KOPT-K1 (cell line): ENCODE data around the gene NAV3.

Experiments
- H3K27ac ChIP-seq: fragments of 200-600 bp; sonication (generic); 2 replicates; pipeline ENCODE4 v1.5.1; 2016; ENCODE audit warnings: antibody characterized with exemption, mild to moderate bottlenecking, low read depth, low read length; ENCODE audit not compliant: poor library complexity, severe bottlenecking
- H3K36me3 ChIP-seq: fragments of 200-600 bp; sonication (generic); 2 replicates; pipeline ENCODE4 v1.5.1; 2017; ENCODE audit warnings: antibody characterized with exemption, mild to moderate bottlenecking, low read length, moderate library complexity; ENCODE audit not compliant: insufficient read depth
- H3K9me3 ChIP-seq: fragments of 200-600 bp; sonication (generic); 2 replicates; pipeline ENCODE4 v1.5.1; 2017; ENCODE audit warnings: antibody characterized with exemption, low read length, mild to moderate bottlenecking; ENCODE audit not compliant: insufficient read depth, poor library complexity, severe bottlenecking

NAV3 gene

DNA sequence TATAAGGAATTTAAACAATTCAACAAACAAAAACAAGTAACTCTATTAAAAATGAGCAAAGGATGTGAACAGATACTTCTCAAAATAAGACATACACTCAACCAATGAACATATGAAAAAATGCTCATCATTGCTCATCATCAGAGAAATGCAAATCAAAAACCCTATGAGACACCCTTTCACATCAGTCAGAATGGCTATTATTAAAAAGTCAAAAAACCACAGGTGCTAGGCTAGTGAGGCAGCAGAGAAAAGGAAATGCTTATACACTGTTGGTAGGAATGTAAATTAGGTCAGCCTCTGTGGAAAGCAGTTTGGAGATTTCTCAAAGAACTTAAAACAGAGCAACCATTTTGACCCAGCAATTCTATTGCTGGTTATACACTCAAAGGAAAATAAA lies 52.0 kb downstream of the NAV3 start:
- Histone ChIP-seq H3K27ac (no peak overlapping the region), H3K9me3 (no peaks in the 10 kb centered on the region), H3K36me3 (no peaks in the 10 kb centered on the region)

DNA sequence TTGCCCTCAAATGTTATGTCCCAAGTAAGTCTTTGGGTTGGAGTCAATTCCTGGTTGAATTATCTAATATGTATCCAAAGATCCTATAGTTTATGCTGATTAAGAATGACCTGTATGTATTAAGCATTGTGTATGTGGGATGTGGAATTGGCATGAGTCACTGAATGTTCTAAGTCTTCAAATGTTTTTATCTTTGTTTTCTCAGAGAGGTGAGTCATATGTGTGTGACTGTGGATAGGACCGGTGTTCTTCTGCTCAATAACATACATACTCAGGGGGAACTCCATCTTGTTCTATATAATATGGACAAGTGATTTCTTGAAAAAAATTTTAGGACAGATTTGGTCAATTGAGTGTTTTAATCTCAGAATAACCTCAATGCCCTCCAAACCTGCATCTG lies 57.9 kb downstream of the NAV3 start:
- Histone ChIP-seq H3K9me3 (no peaks in the 10 kb centered on the region), H3K27ac (no peak overlapping the region), H3K36me3 (no peaks in the 10 kb centered on the region)

DNA sequence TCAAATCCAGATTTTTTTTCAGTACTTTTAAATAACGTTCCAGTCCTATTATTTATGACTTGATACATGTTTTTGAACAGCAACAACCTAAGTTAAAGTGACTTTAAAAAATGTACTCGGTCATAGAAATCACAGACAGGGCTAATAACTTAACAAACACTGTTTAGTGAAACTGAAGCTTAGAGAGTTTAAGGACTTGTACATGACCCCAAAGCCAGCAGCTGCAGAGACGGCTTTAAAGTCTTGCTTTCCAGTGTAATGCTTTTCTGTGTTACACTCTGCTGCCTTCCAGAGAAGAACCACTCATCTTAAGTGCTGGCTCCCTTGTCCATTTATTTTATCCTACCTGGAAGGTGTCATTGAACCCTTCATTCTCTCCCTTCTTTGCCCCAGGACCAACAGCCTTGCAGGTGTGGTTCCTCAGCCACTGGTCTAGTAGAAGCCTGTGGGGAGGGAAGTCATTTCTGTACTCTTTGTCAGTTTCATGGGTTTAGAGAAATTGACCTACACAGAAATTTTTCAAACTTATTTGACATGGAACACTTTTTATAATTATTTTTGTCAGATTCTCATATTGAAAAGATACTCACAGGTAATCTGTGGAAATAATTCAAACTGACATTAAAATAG lies 60.9 kb downstream of the NAV3 start:
- H3K36me3 ChIP-seq = no peaks in the 10 kb centered on the region
- no peak overlapping the region for H3K27ac ChIP-seq
- no peaks in the 10 kb centered on the region for H3K9me3 ChIP-seq

DNA sequence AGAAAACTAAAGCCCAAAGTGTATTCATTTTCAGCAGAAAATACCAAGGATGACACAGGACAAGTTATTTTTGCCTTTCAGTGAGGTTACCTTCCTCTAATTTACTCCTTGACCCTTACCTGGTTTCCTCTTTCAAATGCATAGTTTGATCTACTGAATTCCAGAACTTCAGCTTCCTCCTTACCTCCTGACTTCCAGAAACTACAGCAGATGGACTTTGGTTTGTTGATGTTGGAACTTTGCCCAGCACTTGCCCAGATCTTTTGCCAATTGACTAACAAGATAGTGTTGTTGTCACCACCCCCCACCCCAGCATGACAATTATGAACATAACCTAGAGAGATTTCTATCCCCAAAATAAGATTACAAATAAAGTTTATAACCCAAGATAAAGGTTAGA lies 63.2 kb downstream of the NAV3 start:
- Histone ChIP-seq H3K9me3 (no peaks in the 10 kb centered on the region), H3K27ac (no peak overlapping the region)

DNA sequence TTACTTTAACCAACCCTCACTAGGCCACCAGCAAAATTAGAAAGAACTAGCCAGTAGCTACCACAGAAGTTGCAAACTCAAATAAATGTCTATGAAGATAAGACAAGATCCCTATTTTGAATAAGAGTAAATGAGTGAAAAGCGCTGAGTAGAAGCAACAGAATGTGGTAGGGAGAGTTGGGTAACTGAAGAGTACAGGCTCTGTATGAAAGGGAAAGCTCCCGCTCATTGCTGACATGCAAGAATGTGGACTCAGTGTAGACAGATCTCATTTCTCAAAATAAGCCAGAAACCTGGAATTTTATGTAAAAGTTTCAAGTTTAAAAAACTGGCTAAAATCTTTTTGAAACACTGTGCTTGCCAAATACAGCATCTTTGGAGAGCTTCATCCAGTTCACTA lies 63.9 kb downstream of the NAV3 start:
- Histone ChIP-seq H3K27ac (no peak overlapping the region), H3K9me3 (no peaks in the 10 kb centered on the region)

More for the DNA sequence above, 63.2 kb downstream of the NAV3 start:
- H3K36me3 ChIP-seq = no peaks in the 10 kb centered on the region

DNA sequence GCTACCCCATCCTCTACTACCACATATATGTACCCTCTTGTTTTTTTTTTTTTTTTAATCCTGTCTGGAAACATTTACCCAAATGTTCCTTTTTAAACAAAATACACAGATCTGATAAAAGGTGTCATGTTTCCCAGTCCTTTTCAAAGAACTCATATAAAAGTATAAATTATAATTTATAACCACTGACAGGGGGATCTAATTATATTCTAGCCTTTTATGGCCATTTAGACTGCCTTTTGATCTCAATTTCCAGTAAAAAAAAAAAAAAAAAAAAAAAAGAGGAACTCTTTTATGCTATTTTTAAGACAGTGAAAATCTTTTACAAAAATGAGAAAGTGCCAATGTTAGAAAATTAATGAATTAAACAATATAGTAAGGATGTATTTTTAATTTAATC lies 65.0 kb downstream of the NAV3 start:
- no peaks in the 10 kb centered on the region for H3K36me3 ChIP-seq
- H3K9me3 ChIP-seq = no peaks in the 10 kb centered on the region
- no peak overlapping the region for H3K27ac ChIP-seq

More for the DNA sequence above, 63.9 kb downstream of the NAV3 start:
- no peaks in the 10 kb centered on the region for H3K36me3 ChIP-seq

DNA sequence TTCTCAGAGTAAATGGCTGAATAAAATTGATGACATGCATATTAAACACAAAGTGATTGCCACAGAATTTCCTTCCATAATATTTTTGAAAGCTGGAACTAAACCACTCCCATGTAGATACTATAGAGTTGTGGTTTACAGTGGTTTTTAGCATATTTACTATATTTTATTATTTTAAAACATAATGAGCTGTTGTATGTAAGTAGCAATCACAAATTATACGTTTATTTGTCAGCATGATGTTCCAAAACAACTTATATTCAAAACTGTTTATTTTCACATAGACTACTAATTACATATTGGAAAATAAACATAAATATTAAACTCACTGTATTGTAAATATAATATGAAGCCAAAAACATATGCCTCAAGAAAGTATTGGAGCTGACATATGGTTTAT lies 77.2 kb downstream of the NAV3 start:
- H3K9me3 ChIP-seq = no peaks in the 10 kb centered on the region
- H3K27ac ChIP-seq = no peak overlapping the region
- no peaks in the 10 kb centered on the region for H3K36me3 ChIP-seq

DNA sequence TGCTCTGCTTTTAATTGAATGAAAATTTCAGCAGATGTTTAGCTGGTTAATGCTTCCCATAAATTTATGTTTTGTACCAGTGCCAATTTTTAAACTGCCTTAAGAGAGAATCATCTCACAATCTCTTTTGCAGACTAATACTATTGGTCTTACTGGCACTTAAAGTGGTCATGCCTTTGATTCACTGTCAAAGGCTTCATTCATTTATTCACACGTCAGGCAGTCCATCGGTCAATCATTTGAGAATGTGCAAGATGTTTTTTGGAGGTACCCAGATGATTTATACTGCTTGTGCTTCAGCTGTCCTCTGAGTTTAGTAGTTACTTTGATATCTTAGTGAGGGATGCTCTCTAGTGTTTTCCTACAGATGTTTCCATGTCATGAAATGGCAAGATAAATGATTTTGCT lies 83.4 kb downstream of the NAV3 start:
- Histone ChIP-seq H3K9me3 (no peaks in the 10 kb centered on the region), H3K36me3 (no peaks in the 10 kb centered on the region), H3K27ac (no peak overlapping the region)

DNA sequence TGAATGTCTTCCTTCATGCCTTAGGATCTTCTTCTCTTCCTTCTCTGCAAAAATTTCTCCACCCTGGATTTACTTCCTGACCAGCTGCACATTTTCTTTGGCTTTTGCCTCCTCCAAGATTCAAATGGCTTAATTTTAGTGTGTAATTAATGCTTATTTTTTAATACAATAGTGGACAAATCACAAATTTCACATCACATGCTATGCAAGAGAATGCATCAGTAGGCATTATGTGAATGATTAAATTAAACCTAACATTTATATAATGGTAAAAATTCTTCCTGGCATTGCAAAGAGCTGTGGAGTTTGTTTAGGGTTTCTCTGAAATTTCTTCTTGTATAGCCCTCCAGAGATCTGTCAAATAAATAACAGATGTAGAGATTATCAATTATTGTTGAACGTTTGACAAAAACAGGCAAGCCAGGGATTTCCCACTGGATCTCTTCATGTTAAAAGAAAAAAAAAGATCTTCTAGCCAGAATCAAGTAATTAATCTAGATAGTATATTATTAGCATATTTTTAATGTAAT lies 84.4 kb downstream of the NAV3 start:
- Histone ChIP-seq H3K27ac (no peak overlapping the region), H3K36me3 (no peaks in the 10 kb centered on the region), H3K9me3 (no peaks in the 10 kb centered on the region)

DNA sequence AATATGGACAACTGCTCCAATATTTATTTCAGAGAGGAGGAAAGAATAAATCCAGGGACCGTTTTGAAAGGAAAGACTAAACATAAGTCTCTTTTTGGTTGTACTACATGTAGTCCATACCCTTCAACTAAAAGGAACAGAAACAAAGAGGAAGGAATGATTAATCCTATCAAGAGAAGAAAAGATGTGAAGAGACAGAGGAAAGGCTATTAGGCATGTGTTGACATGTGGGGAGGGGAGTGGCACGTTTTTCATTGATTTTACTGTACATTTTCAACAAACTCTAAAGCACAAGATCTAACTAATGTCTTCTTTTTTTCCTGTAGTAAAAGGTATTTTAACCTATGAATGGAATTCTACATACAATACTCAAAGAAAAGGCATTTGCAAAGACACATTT lies 85.6 kb downstream of the NAV3 start:
- Histone ChIP-seq H3K36me3 (no peaks in the 10 kb centered on the region), H3K9me3 (no peaks in the 10 kb centered on the region), H3K27ac (no peak overlapping the region)

DNA sequence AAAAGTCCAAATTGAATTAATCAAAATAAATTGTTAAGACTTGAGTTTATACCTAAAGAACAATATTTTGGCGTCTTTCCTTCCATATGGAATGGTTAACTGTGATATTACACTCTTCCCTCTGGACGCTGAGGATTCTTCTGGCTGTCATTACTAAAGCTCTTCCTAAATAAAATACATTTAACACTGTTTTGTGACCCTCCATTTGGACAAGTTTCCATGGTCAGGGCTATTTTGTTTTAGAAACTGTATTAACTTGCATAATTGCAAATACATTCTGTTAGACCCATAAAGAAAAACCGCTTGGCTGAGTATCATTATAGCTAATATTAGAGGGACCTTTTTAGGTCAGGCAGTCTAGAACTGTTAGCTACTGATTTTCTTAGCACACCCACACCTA lies 87.4 kb downstream of the NAV3 start:
- H3K36me3 ChIP-seq = no peaks in the 10 kb centered on the region
- H3K27ac ChIP-seq = no peak overlapping the region
- H3K9me3 ChIP-seq = no peaks in the 10 kb centered on the region

DNA sequence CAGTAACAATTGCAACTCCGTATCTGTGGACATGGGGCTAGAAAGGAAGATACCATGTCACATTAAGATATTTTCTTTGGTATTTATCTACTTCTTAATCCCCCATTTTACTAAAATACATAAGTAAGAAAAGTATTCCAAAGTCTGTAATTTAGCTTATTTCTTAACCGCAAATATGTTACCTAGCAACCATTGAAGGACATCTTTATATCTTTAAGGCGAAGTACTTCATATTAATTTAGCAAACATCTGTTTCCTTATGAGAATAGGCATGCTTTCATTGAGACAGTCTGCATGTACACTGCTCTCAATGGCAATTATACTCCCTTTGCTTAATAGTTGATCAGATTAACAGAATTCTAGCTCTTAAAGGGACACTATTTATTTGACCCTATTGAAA lies 88.8 kb downstream of the NAV3 start:
- Histone ChIP-seq H3K9me3 (no peaks in the 10 kb centered on the region), H3K27ac (no peak overlapping the region), H3K36me3 (no peaks in the 10 kb centered on the region)

DNA sequence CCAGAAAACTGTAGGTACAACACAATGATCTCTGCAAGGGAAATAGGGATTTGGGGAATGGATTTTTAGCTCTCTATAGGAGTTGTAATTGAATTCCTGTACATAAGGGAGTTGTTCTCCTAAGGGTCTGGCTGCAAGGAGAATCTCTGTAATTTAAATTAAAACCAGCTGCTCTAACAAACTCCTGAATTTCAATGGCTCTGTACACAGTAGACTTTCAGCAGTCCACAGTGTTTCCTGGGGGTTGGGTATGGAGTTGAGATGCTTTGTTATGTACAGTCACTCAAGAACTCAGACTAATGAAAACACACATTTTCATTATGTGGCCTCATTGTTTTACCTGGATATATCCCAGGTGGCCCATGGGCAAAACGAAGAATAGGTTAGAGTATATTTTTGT lies 93.2 kb downstream of the NAV3 start:
- Histone ChIP-seq H3K9me3 (no peaks in the 10 kb centered on the region), H3K27ac (no peak overlapping the region), H3K36me3 (no peaks in the 10 kb centered on the region)

DNA sequence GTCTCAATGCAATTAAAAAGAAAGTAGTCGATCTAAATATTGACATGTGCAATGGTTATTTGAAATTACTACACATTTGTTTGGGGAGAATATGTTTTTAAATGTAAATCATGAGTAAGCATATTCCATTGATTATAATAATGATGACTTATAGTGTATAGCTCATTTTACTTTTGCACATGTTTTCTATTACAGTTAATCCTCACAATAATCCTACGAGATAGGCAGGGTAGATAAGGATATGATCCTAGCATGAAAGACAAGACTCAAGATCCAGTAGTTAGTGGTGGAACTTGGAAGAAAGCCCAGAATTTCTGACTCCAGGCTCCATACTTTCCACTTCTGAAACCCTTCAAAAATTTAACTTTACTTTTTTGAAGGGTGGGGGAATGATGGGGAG lies 94.0 kb downstream of the NAV3 start:
- H3K36me3 ChIP-seq = no peaks in the 10 kb centered on the region

DNA sequence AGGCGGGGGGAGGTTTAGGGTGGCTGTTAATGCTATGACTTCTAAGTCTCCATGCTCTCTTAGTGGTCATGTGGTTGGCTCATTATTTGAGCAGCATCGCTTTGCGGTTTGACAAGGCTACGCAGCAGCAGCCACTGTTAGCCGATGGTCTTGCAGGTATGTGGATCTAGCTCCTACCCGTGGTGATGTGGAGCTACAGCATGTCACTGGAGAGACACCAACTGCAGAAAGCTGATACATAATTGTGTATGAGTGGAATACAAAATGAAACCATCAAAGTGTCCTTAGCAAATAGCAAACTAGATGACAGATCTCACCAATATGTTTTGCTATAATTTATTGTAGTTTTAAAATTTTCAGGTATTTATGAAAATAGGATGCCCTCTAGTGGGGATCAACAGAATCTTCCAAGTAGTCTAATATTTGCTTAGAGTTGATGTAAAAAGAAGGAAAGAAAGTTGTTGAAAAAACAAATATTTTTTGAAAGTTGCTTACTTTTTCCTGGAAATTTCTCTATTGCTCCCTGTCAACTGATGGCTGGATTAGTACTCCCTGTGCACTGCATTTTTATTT lies 94.9 kb downstream of the NAV3 start:
- no peak overlapping the region for H3K27ac ChIP-seq
- no peaks in the 10 kb centered on the region for H3K9me3 ChIP-seq
- no peaks in the 10 kb centered on the region for H3K36me3 ChIP-seq

More for the DNA sequence above, 94.0 kb downstream of the NAV3 start:
- Histone ChIP-seq H3K9me3 (no peaks in the 10 kb centered on the region), H3K27ac (no peak overlapping the region)

DNA sequence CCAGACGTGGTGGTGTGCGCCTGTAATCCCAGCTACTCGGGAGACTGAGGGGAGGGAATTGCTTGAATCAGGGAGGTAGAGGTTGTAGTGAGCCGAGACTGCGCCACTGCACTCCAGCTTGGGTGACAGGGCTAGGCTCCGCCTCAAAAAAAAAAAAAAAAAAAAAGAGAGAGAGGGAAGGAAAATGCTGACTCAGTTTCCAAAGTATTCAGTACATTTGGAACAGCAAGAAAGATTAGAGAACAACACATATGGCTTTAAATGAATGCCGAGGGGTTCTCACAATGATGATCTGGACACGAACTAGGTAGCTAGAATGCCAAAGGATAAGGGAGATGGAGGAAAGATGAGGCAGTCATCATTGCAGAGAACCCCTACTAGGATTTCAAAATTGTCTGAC lies 97.4 kb downstream of the NAV3 start:
- Histone ChIP-seq H3K27ac (no peak overlapping the region), H3K9me3 (no peaks in the 10 kb centered on the region), H3K36me3 (no peaks in the 10 kb centered on the region)
